Smooth muscle cell (in vitro differentiated cells): Measurements from ENCODE around the gene OTULINL. TPM values are rescaled to one million over a fixed set of nuclear protein-coding genes. Genes with fewer than 3 reads are reported as not detected.

Source experiments
- DNase-seq: peaks from one replicate; lab custom pipeline; 2025; ENCODE audit not compliant: unreplicated experiment; lab: John Stamatoyannopoulos, UW
- H2AFZ ChIP-seq: fragments of 200-600 bp; sonication (generic); 2 replicates; pipeline ENCODE4 v1.6.0; 2016; ENCODE audit warnings: antibody characterized with exemption, low read depth, mild to moderate bottlenecking
- H3F3A ChIP-seq: fragments of 200-600 bp; sonication (generic); 2 replicates; pipeline ENCODE4 v1.6.0; 2017; ENCODE audit warnings: antibody characterized with exemption, low read depth
- H3K27ac ChIP-seq: fragments of 200-600 bp; sonication (generic); 2 replicates; pipeline ENCODE4 v1.5.1; 2016; ENCODE audit warnings: low read depth, mild to moderate bottlenecking
- H3K27me3 ChIP-seq: fragments of 200-600 bp; sonication (generic); 2 replicates; pipeline ENCODE4 v1.6.1; 2016; ENCODE audit warnings: low read depth, mild to moderate bottlenecking
- H3K36me3 ChIP-seq: fragments of 200-600 bp; sonication (generic); 2 replicates; pipeline ENCODE4 v1.5.1; 2016; ENCODE audit warnings: low read depth
- H3K4me1 ChIP-seq: fragments of 200-600 bp; sonication (generic); 2 replicates; pipeline ENCODE4 v1.5.1; 2016; ENCODE audit warnings: low read depth
- H3K4me2 ChIP-seq: fragments of 200-600 bp; sonication (generic); 2 replicates; pipeline ENCODE4 v1.6.0; 2016; ENCODE audit warnings: mild to moderate bottlenecking
- H3K4me3 ChIP-seq: fragments of 200-600 bp; sonication (generic); 2 replicates; pipeline ENCODE4 v1.5.1; 2016; ENCODE audit warnings: mild to moderate bottlenecking
- H3K79me2 ChIP-seq: fragments of 200-600 bp; sonication (generic); 2 replicates; pipeline ENCODE4 v1.6.0; 2016; ENCODE audit warnings: low read depth, mild to moderate bottlenecking
- H3K9ac ChIP-seq: fragments of 200-600 bp; sonication (generic); 2 replicates; pipeline ENCODE4 v1.6.0; 2016; ENCODE audit warnings: low read depth
- H3K9me3 ChIP-seq: fragments of 200-600 bp; sonication (generic); replicated peaks from 2 replicates; pipeline ENCODE4 v1.5.1; 2016; ENCODE audit warnings: low read depth
- H4K20me1 ChIP-seq: fragments of 200-600 bp; sonication (generic); 2 replicates; pipeline ENCODE4 v1.6.0; 2016; ENCODE audit warnings: low read depth
- WGBS: methylation state at CpG from one replicate; pipeline ENCODE4 v1.1.7; 2016; ENCODE audit warnings: low lambda C conversion rate; 5-methylcytosine and 5-hydroxymethylcytosine counted together
- polyA plus RNA-seq: library from polyadenylated mRNA; unstranded; fragments of >200 nt; fragmentation: Nextera tagmentation; extraction: Ambion mirVana; gene quantifications from 2 replicates; pipeline ENCODE4 v1.2.1, GENCODE V29; 2016
- total RNA-seq: library from RNA; depleted of rRNA; stranded (reverse); fragments of >200 nt; gene quantifications from 2 replicates; pipeline ENCODE4 v1.2.3, GENCODE V29; 2014
- TF ChIP-seq, protein P1 (sequence below): fragments of 200-600 bp; sonication (generic); IDR thresholded peaks from 2 replicates; pipeline ENCODE4 v1.5.1; 2017; ENCODE audit warnings: borderline replicate concordance, mild to moderate bottlenecking, antibody characterized with exemption; ENCODE audit not compliant: insufficient read depth, poor library complexity, severe bottlenecking

The OTULINL gene
- total and polyA plus RNA-seq, 2 experiments from 2014 or later, result 0.19 to 1.1 TPM

DNA sequence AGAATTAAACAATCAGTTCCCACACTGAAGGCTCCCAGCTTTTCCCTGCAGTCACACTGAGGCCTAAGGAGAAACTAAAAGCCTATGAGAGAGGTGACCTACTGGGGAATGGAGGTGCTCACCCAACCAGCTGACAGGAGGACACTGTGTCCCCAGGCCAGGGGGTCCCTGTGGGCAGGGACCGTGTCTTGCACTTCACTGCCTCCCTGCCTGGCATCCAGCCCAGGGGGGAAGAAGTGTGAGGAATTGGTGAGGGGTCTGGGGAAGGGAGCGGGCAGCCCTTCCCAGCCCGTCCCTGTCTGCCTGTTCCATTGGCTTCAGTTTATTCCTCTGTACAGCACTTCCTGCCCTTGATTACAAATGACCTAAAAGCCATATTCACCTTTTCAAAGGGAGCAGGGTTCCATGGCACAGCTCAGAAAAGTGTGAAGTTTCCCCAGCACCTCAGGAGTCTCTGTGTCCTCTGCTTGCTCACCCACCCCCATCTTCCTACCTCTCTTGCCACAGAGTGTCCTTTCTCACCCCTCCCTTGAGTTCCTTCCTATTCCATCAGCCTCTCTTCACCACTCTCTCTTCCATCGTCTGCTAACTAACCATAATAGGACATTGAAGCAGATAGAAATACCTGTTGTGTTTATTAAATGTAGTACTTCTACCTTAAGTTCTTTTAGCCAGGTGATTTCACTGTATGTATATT, 12.9 kb downstream of the OTULINL start:
- H3K36me3 ChIP-seq, result no peaks in the 10 kb centered on the region
- no peaks in the 10 kb centered on the region for H3K79me2 ChIP-seq
- no peaks in the 10 kb centered on the region for H3K9me3 ChIP-seq
- no peak overlapping the region for H3K27ac ChIP-seq
- no peak for DNase-seq
- TF ChIP-seq, protein P1, sequence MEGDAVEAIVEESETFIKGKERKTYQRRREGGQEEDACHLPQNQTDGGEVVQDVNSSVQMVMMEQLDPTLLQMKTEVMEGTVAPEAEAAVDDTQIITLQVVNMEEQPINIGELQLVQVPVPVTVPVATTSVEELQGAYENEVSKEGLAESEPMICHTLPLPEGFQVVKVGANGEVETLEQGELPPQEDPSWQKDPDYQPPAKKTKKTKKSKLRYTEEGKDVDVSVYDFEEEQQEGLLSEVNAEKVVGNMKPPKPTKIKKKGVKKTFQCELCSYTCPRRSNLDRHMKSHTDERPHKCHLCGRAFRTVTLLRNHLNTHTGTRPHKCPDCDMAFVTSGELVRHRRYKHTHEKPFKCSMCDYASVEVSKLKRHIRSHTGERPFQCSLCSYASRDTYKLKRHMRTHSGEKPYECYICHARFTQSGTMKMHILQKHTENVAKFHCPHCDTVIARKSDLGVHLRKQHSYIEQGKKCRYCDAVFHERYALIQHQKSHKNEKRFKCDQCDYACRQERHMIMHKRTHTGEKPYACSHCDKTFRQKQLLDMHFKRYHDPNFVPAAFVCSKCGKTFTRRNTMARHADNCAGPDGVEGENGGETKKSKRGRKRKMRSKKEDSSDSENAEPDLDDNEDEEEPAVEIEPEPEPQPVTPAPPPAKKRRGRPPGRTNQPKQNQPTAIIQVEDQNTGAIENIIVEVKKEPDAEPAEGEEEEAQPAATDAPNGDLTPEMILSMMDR, result no peak
- no peaks in the 10 kb centered on the region for H3K4me1 ChIP-seq
- no peak overlapping the region for H3K4me3 ChIP-seq
- H3K9ac ChIP-seq, result no peak overlapping the region
- no peak overlapping the region for H2AFZ ChIP-seq
- H4K20me1 ChIP-seq, result no peaks in the 10 kb centered on the region
- no peak overlapping the region for H3K4me2 ChIP-seq
- whole genome bisulfite sequencing, result 91% methylated on average over 4 of the region's 4 CpGs
- no peaks in the 10 kb centered on the region for H3F3A ChIP-seq
- H3K27me3 ChIP-seq, result no peaks in the 10 kb centered on the region

GRCh38 chr5:14595189-14595588, 13.6 kb downstream of the OTULINL start:
- Histone ChIP-seq H3K79me2 (no peaks in the 10 kb centered on the region), H3K36me3 (no peaks in the 10 kb centered on the region), H3K9ac (no peak overlapping the region), H3K4me1 (no peaks in the 10 kb centered on the region), H3K27me3 (no peaks in the 10 kb centered on the region), H2AFZ (no peak overlapping the region), H3K4me2 (no peak overlapping the region), H3K27ac (no peak overlapping the region), H3K4me3 (no peak overlapping the region), H3F3A (no peaks in the 10 kb centered on the region), H3K9me3 (no peaks in the 10 kb centered on the region), H4K20me1 (no peaks in the 10 kb centered on the region)
- DNase-seq, result no peak
- WGBS, result 39% methylated on average over 3 of the region's 3 CpGs
- TF ChIP-seq, protein P1, result no peak

DNA sequence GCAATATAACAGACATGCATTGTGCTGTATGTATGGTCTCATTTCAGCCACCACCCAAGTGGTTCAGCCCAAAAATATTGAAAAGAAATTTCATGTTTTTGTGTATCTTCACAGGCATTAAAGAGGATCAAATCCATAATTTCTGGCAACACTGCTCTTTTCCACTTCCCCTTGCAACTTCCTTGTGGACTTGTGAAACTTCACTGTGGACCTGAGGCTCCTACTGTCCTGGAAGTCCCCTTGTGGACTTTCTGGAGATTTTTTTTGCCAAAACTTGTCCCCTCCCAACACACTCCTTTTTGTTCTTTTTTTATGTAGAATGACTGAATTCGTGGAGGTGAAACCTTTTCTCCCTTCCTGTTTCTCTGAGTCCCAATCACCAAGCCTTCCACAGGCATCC, 14.3 kb downstream of the OTULINL start:
- WGBS, result 69% methylated on average over 1 of the region's 1 CpG
- no peak overlapping the region for H3K27ac ChIP-seq

More for the DNA sequence above, 14.3 kb downstream of the OTULINL start:
- TF ChIP-seq, protein P1, result no peak
- Histone ChIP-seq H3K4me2 (no peak overlapping the region), H3K4me3 (no peak overlapping the region), H2AFZ (no peak overlapping the region), H3K9me3 (no peaks in the 10 kb centered on the region), H3K79me2 (no peaks in the 10 kb centered on the region), H3K4me1 (no peaks in the 10 kb centered on the region), H3F3A (no peaks in the 10 kb centered on the region), H4K20me1 (no peaks in the 10 kb centered on the region), H3K27me3 (no peaks in the 10 kb centered on the region), H3K9ac (no peak overlapping the region), H3K36me3 (no peaks in the 10 kb centered on the region)
- no peak for DNase-seq
